Embryonic facial prominence (tissue), 1 donor: Measurements from ENCODE around the gene CCR1.
"Not testable (repeated sequence)": the region's sequence is repeated elsewhere in the genome, so short reads cannot be mapped to it uniquely, and the experiment has no call there.

ENCODE experiments used
- DNase-seq: peaks from one replicate; pipeline ENCODE4 v3.0.0-alpha.2; 2016; ENCODE audit errors: extremely low spot score

The CCR1 gene

GRCh38 chr3:46212101-46212500 is 4.0 kb upstream of the CCR1 start:
- DNase-seq, result no peak

GRCh38 chr3:46209746-46210470 is 1.8 kb upstream of the CCR1 start:
- no peak for DNase-seq

GRCh38 chr3:46209053-46209452 is 940 bp upstream of the CCR1 start:
- DNase-seq, result no peak

- not testable (repeated sequence) for DNase-seq
Measured at GRCh38 chr3:46207514-46207913, 599 bp downstream of the CCR1 start.

GRCh38 chr3:46206282-46207015 is 1.7 kb downstream of the CCR1 start:
- DNase-seq, result no peak

- DNase-seq, result no peak
Measured at GRCh38 chr3:46205286-46205960, 2.7 kb downstream of the CCR1 start.

- DNase-seq, result no peak
Measured at GRCh38 chr3:46203681-46204080, 4.4 kb downstream of the CCR1 start.

GRCh38 chr3:46202535-46202934 is 5.6 kb downstream of the CCR1 start:
- no peak for DNase-seq

GRCh38 chr3:46200790-46201189 is 7.3 kb downstream of the CCR1 start:
- DNase-seq, result no peak

- DNase-seq, result no peak
Measured at GRCh38 chr3:46200211-46200610, 7.9 kb downstream of the CCR1 start.

GRCh38 chr3:46196261-46196957 is 11.7 kb downstream of the CCR1 start:
- DNase-seq, result no peak

GRCh38 chr3:46194868-46195553 is 13.1 kb downstream of the CCR1 start:
- no peak for DNase-seq

- no peak for DNase-seq
Measured at GRCh38 chr3:46193436-46193835, 14.7 kb downstream of the CCR1 start.

GRCh38 chr3:46192939-46193338 is 15.2 kb downstream of the CCR1 start:
- no peak for DNase-seq

- no peak for DNase-seq
Measured at GRCh38 chr3:46191730-46192129, 16.4 kb downstream of the CCR1 start.

GRCh38 chr3:46188708-46189107 is 19.4 kb downstream of the CCR1 start:
- DNase-seq, result no peak

GRCh38 chr3:46187876-46188275 is 20.2 kb downstream of the CCR1 start:
- no peak for DNase-seq

- DNase-seq, result no peak
Measured at GRCh38 chr3:46187341-46187700, 20.8 kb downstream of the CCR1 start.

GRCh38 chr3:46186471-46187340 is 21.4 kb downstream of the CCR1 start:
- DNase-seq, result no peak

GRCh38 chr3:46184469-46184868 is 23.6 kb downstream of the CCR1 start:
- DNase-seq, result no peak

- DNase-seq, result no peak
Measured at GRCh38 chr3:46183330-46183729, 24.8 kb downstream of the CCR1 start.
